ENCODE results near the gene CPNE8.

Gene CPNE8

DNA sequence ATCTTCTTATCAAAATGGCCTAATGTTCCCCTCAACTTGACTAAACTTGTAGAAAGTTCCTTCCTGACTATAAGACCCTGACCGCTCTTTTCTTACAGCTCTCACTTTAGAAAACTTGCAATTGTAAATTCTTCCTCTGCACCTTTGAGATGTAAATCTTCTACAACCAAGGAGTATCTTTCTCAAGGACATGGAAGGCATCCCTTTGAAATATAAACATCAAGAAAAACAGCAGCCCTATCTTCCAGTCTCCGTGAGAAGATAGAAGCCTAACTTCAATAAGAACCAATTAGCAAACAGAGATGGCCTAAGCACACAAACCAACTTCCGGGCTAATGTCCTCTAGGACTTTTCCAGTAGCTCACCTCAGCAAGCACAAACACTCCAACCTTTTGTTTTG is 210.3 kb downstream of the CPNE8 start:
- H3K4me2 ChIP-seq (ENCODE audit: insufficient read depth, low read length): no peak overlapping the region
- no peaks in the 10 kb centered on the region for H4K20me1 ChIP-seq (ENCODE audit: insufficient read depth, low read length)
- H3K4me3 ChIP-seq (ENCODE audit: low read depth in 1 of 2, low read length in 2 of 2): no peak overlapping the region
- H3K79me2 ChIP-seq (ENCODE audit: insufficient read depth, low read length): no peaks in the 10 kb centered on the region
- no peak overlapping the region for H2AFZ ChIP-seq (ENCODE audit: low read depth, low read length)
- TF ChIP-seq CTCF (IDR thresholded peaks at IDR 0.05; ENCODE audit: borderline replicate concordance, extremely low read depth, low read length, poor library complexity, severe bottlenecking): no peak
- TF ChIP-seq EZH2 (IDR thresholded peaks at IDR 0.05; ENCODE audit: borderline replicate concordance, low read depth, low read length, severe bottlenecking): no peak
- H3K36me3 ChIP-seq (ENCODE audit: insufficient read depth, low read length): no peaks in the 10 kb centered on the region
- DNase-seq (no peak), ATAC-seq (ENCODE audit: insufficient read depth, low read depth) (no peak)
- H3K9ac ChIP-seq (ENCODE audit: low read depth, low read length): no peak overlapping the region
- no peaks in the 10 kb centered on the region for H3K27me3 ChIP-seq (ENCODE audit: insufficient read depth, low read length, poor library complexity)
- H3K27ac ChIP-seq (ENCODE audit: low read length): no peak overlapping the region
- H3K4me1 ChIP-seq (ENCODE audit: insufficient read depth, low read length): no peaks in the 10 kb centered on the region
- H3K9me3 ChIP-seq (ENCODE audit: insufficient read depth, low read length, severe bottlenecking): no peaks in the 10 kb centered on the region

GRCh38 chr12:38691164-38691563 is 214.2 kb downstream of the CPNE8 start:
- no peak for TF ChIP-seq CTCF (IDR thresholded peaks at IDR 0.05; ENCODE audit: borderline replicate concordance, extremely low read depth, low read length, poor library complexity, severe bottlenecking)
- TF ChIP-seq EZH2 (IDR thresholded peaks at IDR 0.05; ENCODE audit: borderline replicate concordance, low read depth, low read length, severe bottlenecking): no peak
- Histone ChIP-seq H3K9ac (ENCODE audit: low read depth, low read length) (no peak overlapping the region), H3K9me3 (ENCODE audit: insufficient read depth, low read length, severe bottlenecking) (no peaks in the 10 kb centered on the region), H3K4me2 (ENCODE audit: insufficient read depth, low read length) (no peak overlapping the region), H4K20me1 (ENCODE audit: insufficient read depth, low read length) (no peaks in the 10 kb centered on the region), H3K36me3 (ENCODE audit: insufficient read depth, low read length) (no peaks in the 10 kb centered on the region), H3K27ac (ENCODE audit: low read length) (no peak overlapping the region), H3K27me3 (ENCODE audit: insufficient read depth, low read length, poor library complexity) (no peaks in the 10 kb centered on the region), H2AFZ (ENCODE audit: low read depth, low read length) (no peak overlapping the region), H3K79me2 (ENCODE audit: insufficient read depth, low read length) (no peaks in the 10 kb centered on the region), H3K4me3 (ENCODE audit: low read depth in 1 of 2, low read length in 2 of 2) (no peak overlapping the region), H3K4me1 (ENCODE audit: insufficient read depth, low read length) (no peaks in the 10 kb centered on the region)
- DNase-seq (no peak), ATAC-seq (ENCODE audit: insufficient read depth, low read depth) (no peak)

DNA sequence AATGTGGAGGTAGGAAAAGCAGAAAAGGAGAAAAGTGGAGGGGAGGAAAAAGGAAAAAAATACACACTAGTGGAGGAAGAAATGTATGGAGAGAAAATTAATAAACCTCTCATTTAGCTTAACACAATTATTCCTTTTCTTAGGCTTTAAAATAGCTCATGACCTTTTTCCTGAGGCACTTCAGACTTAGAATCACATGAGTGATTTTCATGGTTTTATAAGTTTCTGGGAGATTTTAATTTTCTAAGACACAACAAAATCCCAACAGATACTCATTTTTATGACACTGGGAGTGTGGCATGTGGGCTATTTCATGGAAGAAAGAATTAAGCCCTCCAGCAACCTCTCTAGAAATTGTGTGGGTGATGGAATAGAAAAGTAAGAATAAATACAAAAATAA is 214.7 kb downstream of the CPNE8 start:
- Histone ChIP-seq H3K36me3 (ENCODE audit: insufficient read depth, low read length) (no peaks in the 10 kb centered on the region), H3K4me1 (ENCODE audit: insufficient read depth, low read length) (no peaks in the 10 kb centered on the region), H3K9me3 (ENCODE audit: insufficient read depth, low read length, severe bottlenecking) (no peaks in the 10 kb centered on the region), H3K79me2 (ENCODE audit: insufficient read depth, low read length) (no peaks in the 10 kb centered on the region), H3K27ac (ENCODE audit: low read length) (no peak overlapping the region), H4K20me1 (ENCODE audit: insufficient read depth, low read length) (no peaks in the 10 kb centered on the region), H2AFZ (ENCODE audit: low read depth, low read length) (no peak overlapping the region), H3K4me3 (ENCODE audit: low read depth in 1 of 2, low read length in 2 of 2) (no peak overlapping the region), H3K4me2 (ENCODE audit: insufficient read depth, low read length) (no peak overlapping the region), H3K27me3 (ENCODE audit: insufficient read depth, low read length, poor library complexity) (no peaks in the 10 kb centered on the region), H3K9ac (ENCODE audit: low read depth, low read length) (no peak overlapping the region)
- DNase-seq (no peak), ATAC-seq (ENCODE audit: insufficient read depth, low read depth) (no peak)
- TF ChIP-seq CTCF (IDR thresholded peaks at IDR 0.05; ENCODE audit: borderline replicate concordance, extremely low read depth, low read length, poor library complexity, severe bottlenecking) (no peak), EZH2 (IDR thresholded peaks at IDR 0.05; ENCODE audit: borderline replicate concordance, low read depth, low read length, severe bottlenecking) (no peak)

DNA sequence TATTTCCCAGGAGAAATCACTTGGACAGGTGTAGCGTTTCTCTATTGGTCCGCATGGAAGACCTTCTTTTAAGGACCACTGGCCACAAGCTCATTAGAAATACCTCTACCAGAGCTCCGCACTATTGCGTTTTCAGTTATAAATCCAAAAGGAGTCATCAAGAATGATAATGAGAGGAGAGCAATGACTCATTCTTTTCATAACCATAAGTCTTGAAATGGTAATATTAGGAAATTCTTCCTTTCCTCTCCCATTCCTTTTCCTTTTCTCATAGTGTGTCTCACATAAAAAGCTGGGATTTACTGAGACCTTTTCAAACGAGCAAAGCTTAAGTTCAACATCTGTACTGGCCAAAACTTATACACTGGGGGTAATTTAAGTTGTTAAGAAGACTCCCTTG is 215.7 kb downstream of the CPNE8 start:
- Histone ChIP-seq H3K79me2 (ENCODE audit: insufficient read depth, low read length) (no peaks in the 10 kb centered on the region), H3K36me3 (ENCODE audit: insufficient read depth, low read length) (no peaks in the 10 kb centered on the region), H3K4me3 (ENCODE audit: low read depth in 1 of 2, low read length in 2 of 2) (no peak overlapping the region), H2AFZ (ENCODE audit: low read depth, low read length) (no peak overlapping the region), H3K27me3 (ENCODE audit: insufficient read depth, low read length, poor library complexity) (no peaks in the 10 kb centered on the region), H3K9ac (ENCODE audit: low read depth, low read length) (no peak overlapping the region), H3K9me3 (ENCODE audit: insufficient read depth, low read length, severe bottlenecking) (no peaks in the 10 kb centered on the region), H3K27ac (ENCODE audit: low read length) (no peak overlapping the region), H3K4me1 (ENCODE audit: insufficient read depth, low read length) (no peaks in the 10 kb centered on the region), H3K4me2 (ENCODE audit: insufficient read depth, low read length) (no peak overlapping the region), H4K20me1 (ENCODE audit: insufficient read depth, low read length) (no peaks in the 10 kb centered on the region)
- DNase-seq (no peak), ATAC-seq (ENCODE audit: insufficient read depth, low read depth) (no peak)
- TF ChIP-seq EZH2 (IDR thresholded peaks at IDR 0.05; ENCODE audit: borderline replicate concordance, low read depth, low read length, severe bottlenecking) (no peak), CTCF (IDR thresholded peaks at IDR 0.05; ENCODE audit: borderline replicate concordance, extremely low read depth, low read length, poor library complexity, severe bottlenecking) (no peak)

Data from DND-41 (cell line).